Measurements from ENCODE around the gene PTPRR.

PTPRR gene

GRCh38 chr12:70754330-70754741 lies 166.2 kb downstream of the PTPRR start:
- H3K27ac ChIP-seq = no peak overlapping the region
- no peaks in the 10 kb centered on the region for H3K27me3 ChIP-seq
- H3K4me1 ChIP-seq (ENCODE audit: control insufficient read depth in 1 of 2, insufficient read depth in 1 of 2, low read depth in 1 of 2, low read length in 1 of 2) = no peaks in the 10 kb centered on the region
- no peaks in the 10 kb centered on the region for H3K9me3 ChIP-seq
- no peaks in the 10 kb centered on the region for H3K36me3 ChIP-seq
- no peak overlapping the region for H3K4me3 ChIP-seq (ENCODE audit: low read depth in 1 of 2, low read length in 1 of 2)
- TF ChIP-seq, protein P1, sequence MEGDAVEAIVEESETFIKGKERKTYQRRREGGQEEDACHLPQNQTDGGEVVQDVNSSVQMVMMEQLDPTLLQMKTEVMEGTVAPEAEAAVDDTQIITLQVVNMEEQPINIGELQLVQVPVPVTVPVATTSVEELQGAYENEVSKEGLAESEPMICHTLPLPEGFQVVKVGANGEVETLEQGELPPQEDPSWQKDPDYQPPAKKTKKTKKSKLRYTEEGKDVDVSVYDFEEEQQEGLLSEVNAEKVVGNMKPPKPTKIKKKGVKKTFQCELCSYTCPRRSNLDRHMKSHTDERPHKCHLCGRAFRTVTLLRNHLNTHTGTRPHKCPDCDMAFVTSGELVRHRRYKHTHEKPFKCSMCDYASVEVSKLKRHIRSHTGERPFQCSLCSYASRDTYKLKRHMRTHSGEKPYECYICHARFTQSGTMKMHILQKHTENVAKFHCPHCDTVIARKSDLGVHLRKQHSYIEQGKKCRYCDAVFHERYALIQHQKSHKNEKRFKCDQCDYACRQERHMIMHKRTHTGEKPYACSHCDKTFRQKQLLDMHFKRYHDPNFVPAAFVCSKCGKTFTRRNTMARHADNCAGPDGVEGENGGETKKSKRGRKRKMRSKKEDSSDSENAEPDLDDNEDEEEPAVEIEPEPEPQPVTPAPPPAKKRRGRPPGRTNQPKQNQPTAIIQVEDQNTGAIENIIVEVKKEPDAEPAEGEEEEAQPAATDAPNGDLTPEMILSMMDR (IDR thresholded peaks at IDR 0.05) = no peak

GRCh38 chr12:70752327-70752726 lies 168.2 kb downstream of the PTPRR start:
- no peaks in the 10 kb centered on the region for H3K9me3 ChIP-seq
- H3K27me3 ChIP-seq = no peaks in the 10 kb centered on the region
- no peak overlapping the region for H3K27ac ChIP-seq
- no peaks in the 10 kb centered on the region for H3K4me1 ChIP-seq (ENCODE audit: control insufficient read depth in 1 of 2, insufficient read depth in 1 of 2, low read depth in 1 of 2, low read length in 1 of 2)
- no peaks in the 10 kb centered on the region for H3K36me3 ChIP-seq
- no peak overlapping the region for H3K4me3 ChIP-seq (ENCODE audit: low read depth in 1 of 2, low read length in 1 of 2)
- TF ChIP-seq, protein P1 (IDR thresholded peaks at IDR 0.05) = no peak

- no peaks in the 10 kb centered on the region for H3K9me3 ChIP-seq
- no peak overlapping the region for H3K27ac ChIP-seq
- H3K36me3 ChIP-seq = no peaks in the 10 kb centered on the region
- no peaks in the 10 kb centered on the region for H3K4me1 ChIP-seq (ENCODE audit: control insufficient read depth in 1 of 2, insufficient read depth in 1 of 2, low read depth in 1 of 2, low read length in 1 of 2)
- H3K4me3 ChIP-seq (ENCODE audit: low read depth in 1 of 2, low read length in 1 of 2) = no peak overlapping the region
- no peaks in the 10 kb centered on the region for H3K27me3 ChIP-seq
- TF ChIP-seq, protein P1 (IDR thresholded peaks at IDR 0.05) = no peak
These were observed 170.6 kb downstream of the PTPRR start for GRCh38 chr12:70749931-70750330.

- Histone ChIP-seq H3K27me3 (no peaks in the 10 kb centered on the region), H3K36me3 (no peaks in the 10 kb centered on the region), H3K9me3 (no peaks in the 10 kb centered on the region), H3K4me1 (ENCODE audit: control insufficient read depth in 1 of 2, insufficient read depth in 1 of 2, low read depth in 1 of 2, low read length in 1 of 2) (no peaks in the 10 kb centered on the region), H3K4me3 (ENCODE audit: low read depth in 1 of 2, low read length in 1 of 2) (no peak overlapping the region), H3K27ac (no peak overlapping the region)
- TF ChIP-seq, protein P1 (IDR thresholded peaks at IDR 0.05) = no peak
These were observed 171.7 kb downstream of the PTPRR start for GRCh38 chr12:70748809-70749208.

- Histone ChIP-seq H3K27me3 (no peaks in the 10 kb centered on the region), H3K9me3 (no peaks in the 10 kb centered on the region), H3K4me1 (ENCODE audit: control insufficient read depth in 1 of 2, insufficient read depth in 1 of 2, low read depth in 1 of 2, low read length in 1 of 2) (no peaks in the 10 kb centered on the region), H3K4me3 (ENCODE audit: low read depth in 1 of 2, low read length in 1 of 2) (no peak overlapping the region), H3K36me3 (no peaks in the 10 kb centered on the region), H3K27ac (no peak overlapping the region)
- TF ChIP-seq, protein P1 (IDR thresholded peaks at IDR 0.05) = no peak
These were observed 172.9 kb downstream of the PTPRR start for GRCh38 chr12:70747445-70748260.
